ENCODE results near the gene TMEM200A. TPM values are rescaled to one million over a fixed set of nuclear protein-coding genes. Genes with fewer than 3 reads are reported as not detected.

TMEM200A gene
- total and polyA plus RNA-seq, 10 of the 15 experiments (the other 5 are each of a cell fraction or from before 2014, with no cell fraction given): 5.5 to 12.4 (median 9.6) TPM

- Histone ChIP-seq H3K9ac (ENCODE audit: control insufficient read depth, insufficient read depth, low read length) (no peak overlapping the region), H3K4me3 (no peak overlapping the region), H3K27me3 (replicated peaks in 1 of 2; ENCODE audit: control insufficient read depth in 2 of 2, insufficient read depth in 2 of 2, low read length in 1 of 2) (no peaks in the 10 kb centered on the region), H3K79me2 (ENCODE audit: control insufficient read depth, insufficient read depth, low read length) (no peaks in the 10 kb centered on the region), H4K20me1 (ENCODE audit: control insufficient read depth, insufficient read depth) (no peaks in the 10 kb centered on the region), H3K9me3 (replicated peaks; ENCODE audit: control insufficient read depth, insufficient read depth, low read length) (no peaks in the 10 kb centered on the region), H3K4me2 (ENCODE audit: control insufficient read depth, insufficient read depth) (no peak overlapping the region), H2AFZ (ENCODE audit: control insufficient read depth, low read depth, low read length) (no peak overlapping the region), H3K4me1 (ENCODE audit: control insufficient read depth, insufficient read depth, low read length) (no peaks in the 10 kb centered on the region), H3K27ac (ENCODE audit: control insufficient read depth, insufficient read depth) (no peak overlapping the region), H3K36me3 (ENCODE audit: control insufficient read depth in 2 of 2, insufficient read depth in 2 of 2, low read length in 1 of 2) (no peaks in the 10 kb centered on the region)
- peak; percentile 65 for FAIRE-seq
- ChIA-PET SMC1A (ENCODE audit: uncharacterized antibody, unreplicated experiment) (interaction anchor here (0.6 to 13.3 kb wide), 14 partner anchors 62 to 551 kb away, joined by 3 to 201 read pairs (median 4); no protein-coding TSS in a partner anchor), POLR2A (no interaction called here), CTCF (interaction anchor here (0.5 to 13.2 kb wide), 19 partner anchors 8 to 549 kb away, joined by 3 to 200 read pairs (median 5); partner anchors contain the start of gene TMEM200A), RAD21 (ENCODE audit: unreplicated experiment) (interaction anchor here (0.6 to 3.4 kb wide), 16 partner anchors 9 to 794 kb away, joined by 3 to 69 read pairs (median 4); no protein-coding TSS in a partner anchor)
- intact Hi-C loops (cut with micrococcal nuclease; ENCODE audit: unreplicated experiment): loop anchor here (1.0 to 5.0 kb wide), 5 partner anchors 300 to 550 kb away; no protein-coding TSS in a partner anchor
- WGBS (ENCODE audit: insufficient coverage, insufficient replicate concordance, low lambda C conversion rate, missing lambda C conversion rate): 1% methylated on average over 3 of the region's 3 CpGs
- in situ Hi-C loops (cut with MboI): loop anchor here (5.0 kb wide), 2 partner anchors 380 to 520 kb away; no protein-coding TSS in a partner anchor
- TF ChIP-seq ZNF24 (IDR thresholded peaks at IDR 0.05): 0 out of 2 replicates have a peak, but pooled peaks have one; percentile 20
- peak; percentile 53; the same call in 1 of the 2 replicates for TF ChIP-seq YY1 (IDR thresholded peaks at IDR 0.05; ENCODE audit: low read depth, low read length)
- TF ChIP-seq SMC3 (IDR thresholded peaks at IDR 0.05; ENCODE audit: borderline replicate concordance, low read length): peak; percentile 90
- peak; percentile 78 to 93 (median 86); a peak in 5 of 6 replicates for TF ChIP-seq CTCF (IDR thresholded peaks at IDR 0.05 in 2 of 3, conservative IDR thresholded peaks at IDR 0.05 in 1 of 3; ENCODE audit: control insufficient read depth in 2 of 3, extremely low read depth in 1 of 3, insufficient read depth in 1 of 3, low read depth in 3 of 3, low read length in 3 of 3)
- no peak for TF ChIP-seq MYB (IDR thresholded peaks at IDR 0.05; ENCODE audit: borderline replicate concordance, low read depth, low read length)
- no peak for TF ChIP-seq NR2C2 (IDR thresholded peaks at IDR 0.05; ENCODE audit: borderline replicate concordance, control insufficient read depth, insufficient read length, low read depth)
- peak; percentile 95 for TF ChIP-seq RAD21 (IDR thresholded peaks at IDR 0.05; ENCODE audit: insufficient read depth, low read depth, low read length)
- TF ChIP-seq STAT1 (conservative IDR thresholded peaks at IDR 0.05): no peak
- TF ChIP-seq SKIL (IDR thresholded peaks at IDR 0.05; ENCODE audit: low read depth, poor library complexity, severe bottlenecking): peak; percentile 51
- TF ChIP-seq FOXM1 (IDR thresholded peaks at IDR 0.05; ENCODE audit: low read depth, low read length): peak; percentile 29; the same call in 1 of the 2 replicates
- peak; percentile 79 for ATAC-seq
- peak; percentile 17 for DNase-seq (ENCODE audit: low read depth, low spot score)
- BruUV-seq (replicated peaks): no TSS peak
These were observed 43.0 kb upstream of the TMEM200A start for GRCh38 chr6:130322673-130323268.
